Left forelimb (tissue), 1 donor: ENCODE results near the gene GTF2IRD1.
"Not testable (repeated sequence)": the region's sequence is repeated elsewhere in the genome, so short reads cannot be mapped to it uniquely, and the experiment has no call there.

ENCODE experiments used
- DNase-seq: peaks from one replicate; pipeline ENCODE4 v3.0.0-alpha.2; 2018; ENCODE audit warnings: low spot score

GTF2IRD1 gene

GRCh38 chr7:74563639-74564038, 109.9 kb downstream of the GTF2IRD1 start:
- DNase-seq = not testable (repeated sequence)

- no peak for DNase-seq
These were observed 113.6 kb downstream of the GTF2IRD1 start for GRCh38 chr7:74567318-74567668.

GRCh38 chr7:74568658-74569057, 115.0 kb downstream of the GTF2IRD1 start:
- no peak for DNase-seq

- no peak for DNase-seq
These were observed 115.9 kb downstream of the GTF2IRD1 start for GRCh38 chr7:74569501-74570075.

- DNase-seq = no peak
These were observed 116.9 kb downstream of the GTF2IRD1 start for GRCh38 chr7:74570533-74571156.

- no peak for DNase-seq
These were observed 118.7 kb downstream of the GTF2IRD1 start for GRCh38 chr7:74572301-74572979.

- no peak for DNase-seq
These were observed 119.8 kb downstream of the GTF2IRD1 start for GRCh38 chr7:74573512-74573911.

- DNase-seq = no peak
These were observed 121.5 kb downstream of the GTF2IRD1 start for GRCh38 chr7:74575083-74575784.

- DNase-seq = no peak
These were observed 122.1 kb downstream of the GTF2IRD1 start for GRCh38 chr7:74575811-74576210.

- no peak for DNase-seq
These were observed 126.3 kb downstream of the GTF2IRD1 start for GRCh38 chr7:74579800-74580685.

- DNase-seq = no peak
These were observed 128.3 kb downstream of the GTF2IRD1 start for GRCh38 chr7:74581916-74582440.

- DNase-seq = no peak
These were observed 128.8 kb downstream of the GTF2IRD1 start for GRCh38 chr7:74582447-74583039.

- no peak for DNase-seq
These were observed 129.9 kb downstream of the GTF2IRD1 start for GRCh38 chr7:74583630-74584029.

GRCh38 chr7:74584160-74584954, 130.7 kb downstream of the GTF2IRD1 start:
- no peak for DNase-seq

GRCh38 chr7:74585844-74586243, 132.1 kb downstream of the GTF2IRD1 start:
- no peak for DNase-seq

GRCh38 chr7:74586258-74587175, 132.8 kb downstream of the GTF2IRD1 start:
- no peak for DNase-seq

- peak; percentile 81 for DNase-seq
These were observed 133.9 kb downstream of the GTF2IRD1 start for GRCh38 chr7:74587435-74588126.

- DNase-seq = no peak
These were observed 137.1 kb downstream of the GTF2IRD1 start for GRCh38 chr7:74590813-74591212.

- no peak for DNase-seq
These were observed 144.9 kb downstream of the GTF2IRD1 start for GRCh38 chr7:74598558-74598957.
